B cell (primary cell): ENCODE results near the gene EVI5L. TPM values are rescaled to one million over a fixed set of nuclear protein-coding genes. Genes with fewer than 3 reads are reported as not detected.

Source experiments
- ATAC-seq: fragments of 200-7000 bp; cut with Tn5 transposase; one replicate; pipeline ENCODE4 v1.10.0; 2021; ENCODE audit warnings: low read depth, mild to moderate bottlenecking, moderate number of reproducible peaks, moderate library complexity
- CTCF ChIA-PET: fragments of 350-600 bp; sonication (Branson Sonifier 250); formaldehyde crosslinking; loops from one replicate; lab custom pipeline; 2021; ENCODE audit warnings: antibody characterized with exemption, inconsistent platforms; lab: Charles Lee
- POLR2A ChIA-PET: fragments of 350-600 bp; sonication (Branson Sonifier 250); formaldehyde crosslinking; loops from one replicate; lab custom pipeline; 2021; ENCODE audit warnings: antibody characterized with exemption; lab: Charles Lee
- DNase-seq: peaks from one replicate; pipeline ENCODE4 v3.0.0; 2013
- H2AFZ ChIP-seq: 2 replicates; pipeline ENCODE4 v1.6.1; 2012; ENCODE audit warnings: mild to moderate bottlenecking, low read depth, low read length; ENCODE audit not compliant: insufficient read depth, poor library complexity, severe bottlenecking
- H3K27ac ChIP-seq, 2 donors: 1 replicate in 1 of 2; 2 replicates in 1 of 2; pipeline ENCODE4 v1.5.1; 2012 to 2013; ENCODE audit warnings: low read length in 2 of 2, mild to moderate bottlenecking in 2 of 2, moderate library complexity in 1 of 2
- H3K27me3 ChIP-seq, 4 experiments: fragments of 200-600 bp in 1 of 4; sonication (generic) in 1 of 4; replicated peaks in 1 of 4; 1 replicate in 2 of 4; 2 replicates in 2 of 4; pipeline versions ENCODE4 v1.6.1 to v1.7.0; 2013 to 2016; ENCODE audit warnings: low read length in 3 of 4, mild to moderate bottlenecking in 2 of 4, mixed read lengths in 1 of 4, moderate library complexity in 1 of 4; ENCODE audit not compliant: insufficient read depth in 4 of 4, control insufficient read depth in 3 of 4; ENCODE audit errors: control extremely low read depth in 1 of 4
- H3K36me3 ChIP-seq, 2 experiments: replicated peaks in 1 of 2; 1 replicate in 1 of 2; 2 replicates in 1 of 2; pipeline versions ENCODE4 v1.6.1 to v1.7.1; 2013; ENCODE audit warnings: low read length in 1 of 2; ENCODE audit not compliant: insufficient read depth in 2 of 2, control insufficient read depth in 1 of 2; ENCODE audit errors: control extremely low read depth in 1 of 2, extremely low read depth in 1 of 2
- H3K4me1 ChIP-seq, 2 donors: fragments of 200-600 bp in 1 of 2; sonication (generic) in 1 of 2; 1 replicate in 1 of 2; 2 replicates in 1 of 2; pipeline versions ENCODE4 v1.5.1 to v1.6.1; 2013 to 2017; ENCODE audit warnings: low read length in 2 of 2; ENCODE audit not compliant: control insufficient read depth in 2 of 2, insufficient read depth in 2 of 2
- H3K4me2 ChIP-seq: replicated peaks from 2 replicates; pipeline ENCODE3; 2012; ENCODE audit warnings: mild to moderate bottlenecking, low read depth, low read length; ENCODE audit not compliant: poor library complexity, severe bottlenecking
- H3K4me3 ChIP-seq, 5 experiments: fragments of 200-600 bp in 1 of 5; sonication (generic) in 1 of 5; 1 replicate in 3 of 5; 2 replicates in 2 of 5; pipeline versions ENCODE4 v1.5.1 to v1.7.0; 2011 to 2016; ENCODE audit warnings: low read length in 4 of 5, mild to moderate bottlenecking in 4 of 5, low read depth in 2 of 5, control low read depth in 1 of 5, moderate library complexity in 1 of 5; ENCODE audit not compliant: insufficient read depth in 1 of 5; ENCODE audit errors: control extremely low read depth in 1 of 5, extremely low read depth in 1 of 5
- H3K79me2 ChIP-seq: fragments of 200-600 bp; sonication (generic); one replicate; pipeline ENCODE4 v1.6.0; 2016; ENCODE audit warnings: low read length; ENCODE audit not compliant: control insufficient read depth, insufficient read depth
- H3K9ac ChIP-seq: fragments of 200-600 bp; sonication (generic); 2 replicates; pipeline ENCODE4 v1.6.1; 2017; ENCODE audit warnings: mild to moderate bottlenecking, low read length, moderate library complexity
- H3K9me3 ChIP-seq, 3 donors: one replicate each; pipeline versions ENCODE4 v1.6.1 to v1.7.1; 2013; ENCODE audit warnings: low read length in 2 of 3; ENCODE audit not compliant: control insufficient read depth in 2 of 3, insufficient read depth in 1 of 3; ENCODE audit errors: control extremely low read depth in 1 of 3
- H4K20me1 ChIP-seq: 2 replicates; pipeline ENCODE4 v1.6.0; 2012; ENCODE audit warnings: mild to moderate bottlenecking, low read length; ENCODE audit not compliant: insufficient read depth, control insufficient read depth, poor library complexity, severe bottlenecking
- H3K27ac Mint-ChIP-seq: one replicate; pipeline ENCODE4 v1.8.0; 2021; ENCODE audit warnings: mixed read lengths
- H3K27me3 Mint-ChIP-seq: one replicate; pipeline ENCODE4 v1.8.0; 2021; ENCODE audit warnings: mixed read lengths
- H3K4me1 Mint-ChIP-seq: one replicate; pipeline ENCODE4 v1.8.0; 2021; ENCODE audit warnings: mixed read lengths
- H3K4me3 Mint-ChIP-seq: one replicate; pipeline ENCODE4 v1.8.0; 2021; ENCODE audit warnings: mixed read lengths
- H3K9me3 Mint-ChIP-seq: one replicate; pipeline ENCODE4 v1.8.0; 2022; ENCODE audit warnings: mixed read lengths; ENCODE audit not compliant: insufficient read depth
- CTCF ChIP-seq: fragments of 200-600 bp; IDR thresholded peaks from one replicate; pipeline ENCODE4 v1.8.0; 2022; ENCODE audit warnings: antibody characterized with exemption, mild to moderate bottlenecking
- EZH2 ChIP-seq: IDR thresholded peaks from 2 replicates; pipeline ENCODE4 v1.6.1; 2012; ENCODE audit warnings: borderline replicate concordance, low read depth, mild to moderate bottlenecking, moderate library complexity, low read length; ENCODE audit not compliant: insufficient read depth, poor library complexity, severe bottlenecking
- WGBS: methylation state at CpG from one replicate; pipeline ENCODE4 v1.1.5; 2013; ENCODE audit warnings: missing lambda C conversion rate; ENCODE audit not compliant: insufficient coverage; 5-methylcytosine and 5-hydroxymethylcytosine counted together
- intact Hi-C: fragments of 100-400 bp; cut with micrococcal nuclease; formaldehyde crosslinking; loops from one replicate; pipeline ENCODE4 v1.10.0; 2022
- polyA plus RNA-seq: library from polyadenylated mRNA; depleted of rRNA; stranded (reverse); fragments of >200 nt; gene quantifications from 2 replicates; pipeline ENCODE4 v1.2.3, GENCODE V29; 2012
- total RNA-seq, 2 donors: library from RNA; stranded (reverse); fragments of 120-200 nt in 1 of 2; gene quantifications; 1 replicate in 1 of 2; 2 replicates in 1 of 2; pipeline versions ENCODE4 v1.2.3 to v1.2.4, GENCODE V29; 2013 to 2022

The EVI5L gene
- total and polyA plus RNA-seq, 2 donors (not counting 1 experiment from before 2014, with no cell fraction given): 7.9 to 11.8 TPM

GRCh38 chr19:7789447-7789846 lies 40.6 kb upstream of the EVI5L start:
- peaks cover 25% of the 10 kb centered on the region for H3K4me1 Mint-ChIP-seq
- Histone ChIP-seq H3K27me3 (peaks cover 0 to 42% (median 23%) of the 10 kb centered on the region in 4 experiments), H4K20me1 (no peaks in the 10 kb centered on the region), H3K79me2 (no peaks in the 10 kb centered on the region), H3K4me1 (peaks cover 25% of the 10 kb centered on the region in 2 donors), H2AFZ (peak overlapping the region; percentile 40), H3K9me3 (peaks cover 0 to 37% (median 3%) of the 10 kb centered on the region in 3 donors), H3K9ac (peak overlapping the region; percentile 41), H3K4me3 (peak overlapping the region in 4 of 5 experiments; percentile 11 to 43 (median 34)), H3K36me3 (no peaks in the 10 kb centered on the region), H3K27ac (no peak overlapping the region), H3K4me2 (peak overlapping the region; percentile 77)
- H3K9me3 Mint-ChIP-seq: peaks cover 2% of the 10 kb centered on the region
- WGBS: 11% methylated on average over 30 of the region's 31 CpGs
- H3K4me3 Mint-ChIP-seq: peak overlapping the region; percentile 77
- peaks cover 25% of the 10 kb centered on the region for H3K27me3 Mint-ChIP-seq
- peak; percentile 67 for ATAC-seq
- intact Hi-C loops: no loop called here
- TF ChIP-seq EZH2 (no peak), CTCF (no peak)
- CTCF ChIA-PET: no interaction called here
- POLR2A ChIA-PET: no interaction called here
- DNase-seq: peak; percentile 68
- H3K27ac Mint-ChIP-seq: peak overlapping the region; percentile 68

- no peak overlapping the region for H3K27ac ChIP-seq
- Mint-ChIP-seq H3K9me3 (peaks cover 2% of the 10 kb centered on the region), H3K4me3 (peak overlapping the region; percentile 23), H3K27me3 (peaks cover 20% of the 10 kb centered on the region), H3K4me1 (peaks cover 25% of the 10 kb centered on the region), H3K27ac (no peak overlapping the region)
- ChIA-PET CTCF (interaction anchor here (0.9 to 2.8 kb wide), 4 partner anchors 9 to 138 kb away, joined by 3 to 10 read pairs (median 4); partner anchors contain the start of gene TRAPPC5), POLR2A (no interaction called here)
- no peak overlapping the region for H2AFZ ChIP-seq
- H3K9me3 ChIP-seq: peaks cover 0 to 32% (median 0%) of the 10 kb centered on the region in 3 donors
- H4K20me1 ChIP-seq: no peaks in the 10 kb centered on the region
- no peaks in the 10 kb centered on the region for H3K36me3 ChIP-seq
- no peak overlapping the region for H3K4me3 ChIP-seq
- DNase-seq: no peak
- no peak for ATAC-seq
- H3K9ac ChIP-seq: no peak overlapping the region
- no peak overlapping the region for H3K4me2 ChIP-seq
- H3K27me3 ChIP-seq: peaks cover 0 to 38% (median 20%) of the 10 kb centered on the region in 4 experiments
- TF ChIP-seq EZH2 (no peak), CTCF (no peak)
- intact Hi-C loops: no loop called here
- 91% methylated on average over 14 of the region's 14 CpGs for WGBS
- H3K4me1 ChIP-seq: peaks cover 25% of the 10 kb centered on the region in 2 donors
- no peaks in the 10 kb centered on the region for H3K79me2 ChIP-seq
These were observed 39.6 kb upstream of the EVI5L start for GRCh38 chr19:7790416-7790815.
